Choroid plexus epithelial cell (primary cell): ENCODE results near the gene GOLGA7B.
"Not testable (repeated sequence)": the region's sequence is repeated elsewhere in the genome, so short reads cannot be mapped to it uniquely, and the experiment has no call there.

ENCODE experiments used
- DNase-seq: peaks from one replicate; pipeline ENCODE4 v3.0.0-alpha.2; 2010; ENCODE audit warnings: low read depth
- H3K4me3 ChIP-seq: 2 replicates; pipeline ENCODE4 v1.5.1; 2011; ENCODE audit warnings: low read depth, mild to moderate bottlenecking, control low read depth, low read length, moderate library complexity
- TF ChIP-seq, protein P1 (sequence below): conservative IDR thresholded peaks from 2 replicates; pipeline ENCODE4 v1.5.1; 2011; ENCODE audit warnings: low read depth, mild to moderate bottlenecking, control low read depth, inconsistent platforms, low read length, moderate library complexity

Gene GOLGA7B

DNA sequence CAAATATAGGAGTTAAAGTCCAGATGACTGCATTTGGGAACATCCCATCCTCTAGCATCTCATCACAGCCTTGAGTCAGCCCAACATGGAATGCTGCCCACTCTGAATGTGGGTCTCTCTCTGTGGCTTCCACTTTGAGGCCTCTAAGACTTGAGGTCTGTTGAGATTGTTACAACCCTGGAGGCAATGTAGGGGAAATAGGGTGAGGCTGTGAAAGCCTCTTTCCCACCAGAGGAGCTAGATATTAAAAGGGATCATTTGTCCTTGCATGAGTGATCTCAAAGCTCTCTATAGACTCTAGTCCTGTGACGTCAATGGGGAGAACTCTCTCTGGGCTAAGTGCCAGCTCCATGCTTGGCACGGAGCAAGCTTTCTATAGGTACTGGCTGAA is 6.4 kb upstream of the GOLGA7B start:
- no peak for DNase-seq
- TF ChIP-seq, protein P1, sequence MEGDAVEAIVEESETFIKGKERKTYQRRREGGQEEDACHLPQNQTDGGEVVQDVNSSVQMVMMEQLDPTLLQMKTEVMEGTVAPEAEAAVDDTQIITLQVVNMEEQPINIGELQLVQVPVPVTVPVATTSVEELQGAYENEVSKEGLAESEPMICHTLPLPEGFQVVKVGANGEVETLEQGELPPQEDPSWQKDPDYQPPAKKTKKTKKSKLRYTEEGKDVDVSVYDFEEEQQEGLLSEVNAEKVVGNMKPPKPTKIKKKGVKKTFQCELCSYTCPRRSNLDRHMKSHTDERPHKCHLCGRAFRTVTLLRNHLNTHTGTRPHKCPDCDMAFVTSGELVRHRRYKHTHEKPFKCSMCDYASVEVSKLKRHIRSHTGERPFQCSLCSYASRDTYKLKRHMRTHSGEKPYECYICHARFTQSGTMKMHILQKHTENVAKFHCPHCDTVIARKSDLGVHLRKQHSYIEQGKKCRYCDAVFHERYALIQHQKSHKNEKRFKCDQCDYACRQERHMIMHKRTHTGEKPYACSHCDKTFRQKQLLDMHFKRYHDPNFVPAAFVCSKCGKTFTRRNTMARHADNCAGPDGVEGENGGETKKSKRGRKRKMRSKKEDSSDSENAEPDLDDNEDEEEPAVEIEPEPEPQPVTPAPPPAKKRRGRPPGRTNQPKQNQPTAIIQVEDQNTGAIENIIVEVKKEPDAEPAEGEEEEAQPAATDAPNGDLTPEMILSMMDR: no peak
- H3K4me3 ChIP-seq: no peak overlapping the region

DNA sequence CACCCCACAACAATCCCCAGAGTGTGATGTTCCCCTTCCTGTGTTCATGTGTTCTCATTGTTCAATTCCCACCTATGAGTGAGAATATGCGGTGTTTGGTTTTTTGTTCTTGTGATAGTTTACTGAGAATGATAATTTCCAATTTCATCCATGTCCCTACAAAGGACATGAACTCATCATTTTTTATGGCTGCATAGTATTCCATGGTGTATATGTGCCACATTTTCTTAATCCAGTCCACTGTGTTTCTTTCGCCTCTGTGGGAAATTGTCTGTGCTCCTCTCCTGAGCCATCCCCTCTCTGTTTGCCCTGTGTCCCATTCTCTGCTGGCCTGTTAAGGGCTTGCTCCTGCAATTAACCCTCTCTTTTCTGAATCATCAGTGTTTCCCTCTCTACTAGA is 5.7 kb upstream of the GOLGA7B start:
- H3K4me3 ChIP-seq, DNase-seq: not testable (repeated sequence)

DNA sequence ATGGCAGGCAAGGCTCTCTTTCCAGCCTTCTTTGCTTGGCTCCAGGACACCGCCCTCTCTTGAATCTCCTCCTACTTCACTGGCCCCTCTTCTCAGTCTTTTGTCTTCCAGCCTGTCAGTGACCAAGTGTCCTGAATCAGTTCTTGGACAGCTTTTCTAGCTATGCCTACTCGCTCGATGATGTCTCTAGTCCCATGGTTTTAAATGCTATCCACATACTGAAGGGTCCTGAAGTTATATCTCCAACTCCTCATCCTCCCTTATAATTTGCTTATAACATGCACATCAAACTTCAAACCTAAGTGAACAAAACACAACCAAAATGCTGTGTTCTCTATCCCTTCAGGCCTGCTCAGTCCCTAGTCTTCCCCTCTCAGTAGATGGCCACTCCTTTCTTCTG is 5.0 kb upstream of the GOLGA7B start:
- TF ChIP-seq, protein P1: no peak

DNA sequence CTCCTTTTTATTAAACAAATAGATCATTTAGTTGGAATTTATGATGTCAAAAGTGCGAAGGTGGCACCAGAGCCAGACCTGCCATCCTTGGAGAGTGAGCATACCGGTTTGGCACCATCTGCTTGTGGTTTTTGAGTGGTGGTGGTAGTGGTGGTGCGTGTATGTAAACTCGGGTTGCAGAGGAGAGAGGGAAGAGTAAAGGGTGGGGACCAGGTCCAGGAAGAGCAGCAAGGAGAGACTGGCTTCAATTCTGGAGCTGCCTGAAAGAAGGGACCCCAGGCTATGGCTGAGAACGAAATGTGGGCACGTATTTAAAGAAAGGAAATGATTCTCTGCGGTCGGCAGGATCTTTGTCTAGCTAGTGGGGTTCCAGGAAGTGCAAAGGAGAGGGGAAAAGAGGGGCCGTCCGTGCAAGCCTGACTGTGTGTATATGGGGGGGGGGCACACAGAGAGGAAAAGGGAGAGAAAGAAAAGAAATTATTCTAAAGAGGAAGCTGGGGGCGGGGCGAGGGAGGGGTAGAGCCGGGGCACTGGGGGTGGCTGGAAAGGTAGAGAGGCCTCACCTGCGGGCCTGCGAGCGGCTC is 448 bp upstream of the GOLGA7B start:
- DNase-seq: no peak

More for the DNA sequence above, 5.0 kb upstream of the GOLGA7B start:
- no peak overlapping the region for H3K4me3 ChIP-seq
- no peak for DNase-seq

DNA sequence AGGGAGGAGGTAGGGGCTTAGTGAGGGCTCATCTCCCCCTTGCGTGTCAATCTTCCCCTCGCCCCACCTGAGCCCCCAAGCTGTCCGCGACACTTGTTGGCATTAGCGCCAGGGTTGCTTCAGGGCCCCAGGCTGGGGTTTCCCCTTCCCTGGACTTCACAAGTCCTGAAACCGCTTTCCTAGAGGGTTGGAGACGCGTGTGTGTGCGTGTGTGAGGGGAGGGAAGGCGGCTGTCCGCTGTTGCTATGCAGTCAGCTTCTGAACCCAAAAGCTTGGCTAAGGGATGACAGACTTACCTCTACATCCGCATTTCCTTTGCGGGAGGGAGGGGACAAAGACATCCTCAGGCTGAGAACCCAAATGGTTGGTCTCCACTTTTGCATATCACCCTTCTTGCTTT is 803 bp downstream of the GOLGA7B start:
- TF ChIP-seq, protein P1: no peak
- H3K4me3 ChIP-seq: no peak overlapping the region
- DNase-seq: no peak

More for the DNA sequence above, 448 bp upstream of the GOLGA7B start:
- H3K4me3 ChIP-seq: peak overlapping the region; percentile 30
- TF ChIP-seq, protein P1: no peak

DNA sequence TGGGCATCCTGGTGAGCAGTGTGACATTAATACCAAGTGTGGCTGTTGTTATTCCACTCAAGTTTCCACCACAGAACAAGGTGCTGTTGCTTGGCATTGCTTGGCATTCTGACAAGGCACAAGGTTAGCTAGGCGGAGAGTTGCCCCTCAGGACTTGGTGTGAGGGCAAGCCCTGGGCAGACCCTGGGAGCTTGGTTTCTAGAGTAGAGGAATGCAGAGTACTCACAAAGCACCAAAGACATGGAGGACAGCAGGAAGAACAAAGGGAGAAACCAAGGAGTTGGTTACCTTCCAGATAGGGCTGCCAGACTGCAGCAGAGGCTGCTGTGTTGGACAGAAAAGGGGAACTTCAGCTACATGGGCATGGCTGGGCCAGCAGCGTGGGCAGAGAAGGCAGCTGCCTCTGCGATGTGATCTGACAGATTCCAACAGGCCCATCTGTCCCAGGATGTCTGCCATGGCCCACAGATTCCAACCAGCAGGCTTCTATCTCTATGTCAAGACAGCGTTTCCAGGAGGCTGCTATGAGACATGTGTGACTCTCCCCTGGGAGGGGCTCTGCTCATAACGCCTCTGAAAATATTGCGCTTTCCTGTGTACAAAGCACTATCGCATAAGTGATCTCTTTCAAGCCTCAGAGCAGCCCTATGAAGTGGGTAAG is 1.8 kb downstream of the GOLGA7B start:
- H3K4me3 ChIP-seq: no peak overlapping the region
- TF ChIP-seq, protein P1: no peak
- DNase-seq: no peak

DNA sequence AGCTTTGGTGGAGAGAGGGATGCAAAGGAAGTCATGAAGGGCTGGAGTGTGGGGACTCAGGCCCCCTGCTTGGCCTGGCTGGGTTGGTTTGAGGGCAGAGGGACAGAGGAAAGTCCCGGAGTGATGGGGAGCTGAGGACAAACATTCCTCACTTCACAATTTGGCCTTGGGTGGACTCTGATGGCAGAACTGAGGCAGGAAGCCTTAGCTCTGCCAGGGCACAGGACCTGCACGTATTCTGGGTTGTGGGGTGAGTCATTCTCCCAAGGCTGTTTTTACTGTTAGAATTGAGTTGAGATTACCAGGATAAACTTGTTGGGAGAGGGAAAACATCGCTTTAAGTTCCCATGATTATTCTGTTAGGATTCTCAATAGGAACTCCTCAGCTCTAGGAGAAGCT is 2.6 kb downstream of the GOLGA7B start:
- no peak for DNase-seq
- no peak overlapping the region for H3K4me3 ChIP-seq
- TF ChIP-seq, protein P1: no peak
